Psoas muscle (tissue), 8 donors: ENCODE results near the gene VPS13D. TPM values are rescaled to one million over a fixed set of nuclear protein-coding genes. Genes with fewer than 3 reads are reported as not detected.
"Not testable (repeated sequence)": the region's sequence is repeated elsewhere in the genome, so short reads cannot be mapped to it uniquely, and the experiment has no call there.

Experiments
- ATAC-seq, 4 donors: fragments of 200-7000 bp; cut with Tn5 transposase; one replicate each; pipeline ENCODE4 v1.9.1; 2020; ENCODE audit warnings: moderate library complexity in 3 of 4, mild to moderate bottlenecking in 2 of 4
- DNase-seq, 2 donors: peaks; one replicate each; pipeline ENCODE4 v3.0.0-alpha.2; 2020
- H3K27ac ChIP-seq: fragments of 200-600 bp; one replicate; pipeline ENCODE4 v1.8.0; 2022
- H3K27me3 ChIP-seq, 3 donors: fragments of 200-600 bp in 1 of 3; one replicate each; pipeline versions ENCODE4 v1.6.1 to v1.8.0; 2013 to 2022; ENCODE audit warnings: low read length in 2 of 3, mild to moderate bottlenecking in 2 of 3, moderate library complexity in 1 of 3; ENCODE audit not compliant: insufficient read depth in 3 of 3
- H3K36me3 ChIP-seq, 2 donors: fragments of 200-600 bp in 1 of 2; one replicate each; pipeline versions ENCODE4 v1.6.1 to v1.8.0; 2013 to 2022; ENCODE audit warnings: low read depth in 1 of 2, mild to moderate bottlenecking in 1 of 2, moderate library complexity in 1 of 2; ENCODE audit not compliant: insufficient read depth in 1 of 2
- H3K4me1 ChIP-seq: fragments of 200-600 bp; one replicate; pipeline ENCODE4 v1.8.0; 2022
- H3K4me3 ChIP-seq: fragments of 200-600 bp; one replicate; pipeline ENCODE4 v1.8.0; 2022; ENCODE audit warnings: mild to moderate bottlenecking
- H3K9me3 ChIP-seq: fragments of 200-600 bp; one replicate; pipeline ENCODE4 v1.8.0; 2022
- CTCF ChIP-seq: fragments of 200-600 bp; IDR thresholded peaks from one replicate; pipeline ENCODE4 v1.8.0; 2022; ENCODE audit warnings: antibody characterized with exemption
- WGBS, 3 donors: extraction: QIAGEN DNeasy Blood & Tissue Kit; methylation state at CpG; one replicate each; pipeline versions ENCODE4 v1.1.6 to v1.1.7; 2013; 5-methylcytosine and 5-hydroxymethylcytosine counted together
- intact Hi-C, 2 donors: fragments of 100-400 bp; cut with DNase I; formaldehyde crosslinking; loops; one replicate each; pipeline versions ENCODE4 v1.11.0 to v1.14.2; 2022
- polyA plus RNA-seq, 3 donors: library from polyadenylated mRNA; stranded (reverse); fragments of 200-250 nt; gene quantifications; one replicate each; pipeline ENCODE4 v1.2.3, GENCODE V29; 2013
- total RNA-seq, 4 donors: library from RNA; stranded (reverse); fragmentation: NEBNext Ultra II Directional in 2 of 4; extraction: Animal tissue kit (Norgen Biotek cat#: 25700) in 2 of 4; gene quantifications; one replicate each; pipeline versions ENCODE4 v1.2.1 to v1.2.4, GENCODE V29; 2021 to 2023
- donor health status: healthy with polysubstance abuse.
- donor health status: DM: no; HTN: no; CAD: no; lungs with moderate emphysema.
- donor health status: Bipolar disorder and iron deficiency.
- donor health status: healthy.
- donor health status: DM: yes; HTN: yes; CAD: no.
- donor health status: DM: no; HTN: no; CAD: no.
- donor health status: DM: no; HTN: no; CAD: no.
- donor health status: DM: yes; HTN: yes; CAD: no.

The VPS13D gene
- total and polyA plus RNA-seq, 7 donors, result 19.9 to 69.1 (median 45.3) TPM

- peaks cover 86% of the 10 kb centered on the region for H3K4me1 ChIP-seq
- peaks cover 0 to 12% of the 10 kb centered on the region in 2 donors for H3K36me3 ChIP-seq
- no peak overlapping the region for H3K4me3 ChIP-seq
- ATAC-seq (no peak), DNase-seq (no peak)
- no peak for TF ChIP-seq CTCF
- H3K27me3 ChIP-seq, result no peaks in the 10 kb centered on the region
- peak overlapping the region; percentile 85 for H3K27ac ChIP-seq
- intact Hi-C loops, result no loop called here
- no peaks in the 10 kb centered on the region for H3K9me3 ChIP-seq
Measured at GRCh38 chr1:12452262-12452661, 222.4 kb downstream of the VPS13D start.

GRCh38 chr1:12453400-12454343 lies 223.8 kb downstream of the VPS13D start:
- WGBS, 3 donors, result 17 to 25% (median 23%) methylated on average over 13 of the region's 13 CpGs
- intact Hi-C loops, result no loop called here
- DNase-seq (no peak), ATAC-seq (peak; percentile 6 to 41 (median 18))
- TF ChIP-seq CTCF, result no peak
- no peaks in the 10 kb centered on the region for H3K9me3 ChIP-seq
- peak overlapping the region; percentile 85 for H3K27ac ChIP-seq
- peaks cover 75% of the 10 kb centered on the region for H3K4me1 ChIP-seq
- no peaks in the 10 kb centered on the region for H3K27me3 ChIP-seq
- H3K36me3 ChIP-seq, result peaks cover 0 to 12% of the 10 kb centered on the region in 2 donors
- no peak overlapping the region for H3K4me3 ChIP-seq

- Histone ChIP-seq H3K9me3 (no peaks in the 10 kb centered on the region), H3K4me1 (peaks cover 65% of the 10 kb centered on the region)
- intact Hi-C loops, result no loop called here
Measured at GRCh38 chr1:12454406-12455391, 224.9 kb downstream of the VPS13D start.

GRCh38 chr1:12456081-12456480 lies 226.3 kb downstream of the VPS13D start:
- intact Hi-C loops, H3K27me3 ChIP-seq, DNase-seq, ATAC-seq, H3K9me3 ChIP-seq, H3K4me3 ChIP-seq, H3K27ac ChIP-seq: not testable (repeated sequence)
- 97 to 99% (median 98%) methylated on average over 7 of the region's 7 CpGs for WGBS, 3 donors
- Histone ChIP-seq H3K36me3 (peaks cover 0 to 12% of the 10 kb centered on the region in 2 donors), H3K4me1 (peaks cover 64% of the 10 kb centered on the region)

More at GRCh38 chr1:12454406-12455391, 224.9 kb downstream of the VPS13D start:
- H3K36me3 ChIP-seq, result peaks cover 0 to 12% of the 10 kb centered on the region in 2 donors
- peak; percentile 41 to 66 (median 62) for ATAC-seq
- peak overlapping the region; percentile 85 for H3K27ac ChIP-seq
- no peak for TF ChIP-seq CTCF
- DNase-seq, result peak; percentile 71 to 80
- H3K27me3 ChIP-seq, result no peaks in the 10 kb centered on the region
- WGBS, 3 donors, result 39 to 60% (median 46%) methylated on average over 4 of the region's 4 CpGs
- H3K4me3 ChIP-seq, result no peak overlapping the region
